Adipocyte (in vitro differentiated cells): ENCODE measurements around the gene SPTBN2.

ENCODE experiments used
- DNase-seq: peaks from one replicate; pipeline ENCODE4 v3.0.0-alpha.2; 2015; ENCODE audit warnings: low read depth
- H3K27me3 ChIP-seq: replicated peaks from 2 replicates; pipeline ENCODE4 v1.7.0; 2013; ENCODE audit warnings: mild to moderate bottlenecking, low read length, moderate library complexity; ENCODE audit not compliant: control insufficient read depth, insufficient read depth
- H3K36me3 ChIP-seq: 2 replicates; pipeline ENCODE4 v1.7.0; 2013; ENCODE audit warnings: low read length, mild to moderate bottlenecking, moderate library complexity; ENCODE audit not compliant: control insufficient read depth, insufficient read depth, severe bottlenecking
- H3K4me1 ChIP-seq: 2 replicates; pipeline ENCODE4 v1.7.0; 2013; ENCODE audit warnings: mild to moderate bottlenecking, low read length, moderate library complexity; ENCODE audit not compliant: control insufficient read depth, insufficient read depth
- H3K4me3 ChIP-seq: 2 replicates; pipeline ENCODE4 v1.7.0; 2013; ENCODE audit warnings: mild to moderate bottlenecking, low read length, moderate library complexity
- H3K9ac ChIP-seq: 2 replicates; pipeline ENCODE4 v1.7.0; 2013; ENCODE audit warnings: mild to moderate bottlenecking, low read length, moderate library complexity
- H3K9me3 ChIP-seq: 2 replicates; pipeline ENCODE4 v1.7.0; 2013; ENCODE audit warnings: mild to moderate bottlenecking, low read length, moderate library complexity; ENCODE audit not compliant: control insufficient read depth

SPTBN2 gene

DNA sequence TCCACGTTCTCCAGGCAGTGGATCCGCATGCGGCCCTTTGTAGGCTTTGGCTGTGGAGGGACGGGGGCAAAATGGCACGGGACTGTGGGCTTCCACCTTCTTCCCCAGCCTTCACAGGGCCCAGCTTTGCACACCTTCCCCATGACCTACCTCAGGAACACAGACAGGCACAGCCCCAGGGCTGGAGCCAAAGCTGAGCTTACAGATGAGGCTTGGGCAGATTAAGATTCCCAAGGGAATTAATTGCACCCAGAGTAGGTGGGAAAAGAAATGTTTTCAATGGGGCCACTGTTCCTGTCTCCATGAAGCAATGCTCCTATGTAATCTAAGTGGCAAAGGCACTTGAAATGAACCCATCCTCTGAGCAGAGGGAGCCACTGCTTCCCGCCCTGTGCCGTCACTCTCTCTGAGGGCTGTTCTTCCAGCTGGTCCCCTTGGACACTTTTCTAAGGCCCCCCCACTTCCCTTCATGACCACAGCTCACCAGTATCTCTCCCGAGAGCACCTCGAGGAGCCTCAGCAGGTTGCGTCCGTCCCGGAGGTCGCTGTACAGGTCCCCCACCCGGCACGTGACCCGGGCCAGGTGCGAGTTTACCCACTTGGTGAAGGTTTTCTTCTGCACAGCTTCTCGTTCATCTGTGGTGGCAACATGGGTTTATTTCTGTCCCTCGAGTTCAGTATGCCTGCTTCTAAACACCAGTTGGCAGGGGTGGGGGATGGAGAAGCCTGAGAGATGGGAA, 13.5 kb downstream of the SPTBN2 start:
- peaks cover 55% of the 10 kb centered on the region for H3K27me3 ChIP-seq
- no peak overlapping the region for H3K4me3 ChIP-seq
- DNase-seq, result no peak
- no peak overlapping the region for H3K9ac ChIP-seq
- H3K36me3 ChIP-seq, result no peaks in the 10 kb centered on the region
- no peaks in the 10 kb centered on the region for H3K9me3 ChIP-seq
- H3K4me1 ChIP-seq, result no peaks in the 10 kb centered on the region

DNA sequence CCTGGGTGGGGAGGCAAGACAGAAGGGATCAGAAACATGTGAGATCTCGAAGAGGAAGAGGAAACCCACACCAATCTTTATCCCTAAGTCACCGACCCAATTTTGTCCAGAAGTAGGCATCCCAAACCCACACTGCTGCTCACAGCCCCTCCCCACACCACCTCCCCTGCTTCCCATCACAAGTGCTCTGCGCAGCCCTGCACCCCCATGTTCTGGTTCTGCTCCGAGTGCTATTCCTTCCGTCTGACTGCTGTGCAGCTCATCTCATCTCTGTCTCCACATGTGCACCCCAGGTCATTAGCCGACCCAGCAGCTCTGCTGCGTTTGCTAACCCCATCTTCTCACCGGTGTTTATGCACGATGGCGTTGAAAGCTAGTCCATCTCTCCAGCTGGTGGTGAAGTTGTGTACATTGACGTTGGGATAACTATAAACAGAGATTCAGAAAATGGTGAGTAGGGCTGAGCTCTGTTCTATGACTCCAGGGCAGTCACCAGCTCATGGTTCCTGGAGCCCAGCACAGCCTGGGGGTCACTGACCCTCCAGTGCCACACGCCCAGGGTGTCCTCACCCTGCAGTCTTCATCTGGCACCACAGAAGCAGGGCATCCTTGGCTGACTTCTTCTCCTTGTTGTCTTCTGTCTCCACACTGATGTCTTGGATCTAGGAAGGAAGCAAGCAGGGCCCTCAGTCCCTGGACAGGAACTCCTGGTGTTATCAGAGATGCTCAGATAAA, 15.1 kb downstream of the SPTBN2 start:
- DNase-seq, result no peak

DNA sequence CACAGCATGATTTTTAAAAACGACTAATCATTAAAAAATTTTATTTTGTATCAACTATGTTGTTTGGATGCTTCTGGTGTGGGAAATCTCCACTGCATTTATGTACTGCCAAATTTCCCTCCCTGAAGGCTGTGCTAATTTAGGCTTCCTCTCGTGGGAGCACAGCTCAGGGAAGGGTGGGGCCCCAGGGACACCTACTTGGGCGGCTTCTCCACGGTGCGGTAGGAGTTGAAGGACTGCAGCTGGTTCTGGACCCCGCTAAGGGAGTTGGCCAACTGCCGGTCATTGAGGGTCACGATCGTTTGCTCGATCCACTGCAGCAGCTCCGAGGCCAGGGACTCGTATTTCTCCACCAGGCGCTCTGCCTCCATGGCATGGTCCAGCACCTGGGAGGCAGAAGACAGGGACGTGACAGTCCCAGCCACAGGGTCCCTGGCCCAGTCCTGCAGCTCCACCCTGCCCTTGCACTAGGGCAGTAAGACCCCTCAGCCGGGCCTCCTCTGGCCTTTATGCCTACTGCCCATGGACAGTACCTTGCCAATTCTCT, 18.6 kb downstream of the SPTBN2 start:
- Histone ChIP-seq H3K9me3 (no peaks in the 10 kb centered on the region), H3K36me3 (no peaks in the 10 kb centered on the region), H3K9ac (no peak overlapping the region), H3K4me1 (no peaks in the 10 kb centered on the region), H3K4me3 (no peak overlapping the region), H3K27me3 (peaks cover 25% of the 10 kb centered on the region)
- no peak for DNase-seq

More for the DNA sequence above, 15.1 kb downstream of the SPTBN2 start:
- H3K36me3 ChIP-seq, result no peaks in the 10 kb centered on the region
- H3K4me3 ChIP-seq, result no peak overlapping the region
- H3K4me1 ChIP-seq, result no peaks in the 10 kb centered on the region
- peaks cover 41% of the 10 kb centered on the region for H3K27me3 ChIP-seq
- no peak overlapping the region for H3K9ac ChIP-seq
- no peaks in the 10 kb centered on the region for H3K9me3 ChIP-seq

DNA sequence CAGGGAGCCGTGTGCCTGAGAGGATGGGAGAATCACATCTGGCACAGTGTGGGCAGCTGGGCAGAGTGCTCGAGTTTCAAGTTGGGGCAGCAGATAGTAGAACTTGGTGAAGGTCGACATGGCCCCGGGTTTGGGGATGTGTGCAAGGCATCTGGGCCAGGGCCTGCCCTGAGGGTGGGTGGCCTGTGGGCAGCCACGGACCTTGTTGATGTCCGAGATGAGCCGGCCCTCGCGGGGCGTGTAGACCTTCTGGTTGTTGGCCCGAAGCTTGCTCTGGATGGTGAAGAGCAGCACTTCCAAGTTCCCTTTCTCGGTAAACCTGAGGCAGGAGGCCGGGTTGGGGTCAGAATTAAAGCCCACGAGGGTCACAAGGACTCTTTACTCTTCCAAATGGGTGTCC, 20.3 kb downstream of the SPTBN2 start:
- no peak overlapping the region for H3K9ac ChIP-seq
- no peaks in the 10 kb centered on the region for H3K36me3 ChIP-seq
- no peak overlapping the region for H3K4me3 ChIP-seq
- peaks cover 13% of the 10 kb centered on the region for H3K27me3 ChIP-seq
- no peaks in the 10 kb centered on the region for H3K4me1 ChIP-seq
- H3K9me3 ChIP-seq, result no peaks in the 10 kb centered on the region
- DNase-seq, result no peak

DNA sequence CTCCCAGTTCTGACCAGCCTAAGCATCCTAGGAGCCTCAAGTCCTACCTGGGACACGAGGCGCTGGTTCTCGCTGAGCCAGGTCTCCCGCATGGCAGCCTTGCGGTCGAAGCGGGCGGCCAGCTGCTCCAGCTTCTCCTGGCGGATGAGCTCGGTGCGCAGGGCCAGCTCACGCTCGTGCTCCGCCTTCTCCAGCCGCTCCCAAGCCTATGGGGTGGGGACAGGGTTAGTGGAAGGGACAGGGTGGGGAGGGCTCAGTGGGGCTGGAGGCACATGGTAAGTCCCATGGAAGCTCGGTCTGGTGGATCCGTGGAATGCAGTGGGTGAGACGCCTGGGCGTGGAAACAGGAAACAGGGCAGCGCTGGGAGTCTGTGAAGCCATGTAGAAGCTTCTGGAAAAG, 20.9 kb downstream of the SPTBN2 start:
- H3K36me3 ChIP-seq, result no peaks in the 10 kb centered on the region
- DNase-seq, result no peak
- H3K9ac ChIP-seq, result no peak overlapping the region
- H3K9me3 ChIP-seq, result no peaks in the 10 kb centered on the region
- peaks cover 9% of the 10 kb centered on the region for H3K27me3 ChIP-seq
- no peaks in the 10 kb centered on the region for H3K4me1 ChIP-seq
- no peak overlapping the region for H3K4me3 ChIP-seq

DNA sequence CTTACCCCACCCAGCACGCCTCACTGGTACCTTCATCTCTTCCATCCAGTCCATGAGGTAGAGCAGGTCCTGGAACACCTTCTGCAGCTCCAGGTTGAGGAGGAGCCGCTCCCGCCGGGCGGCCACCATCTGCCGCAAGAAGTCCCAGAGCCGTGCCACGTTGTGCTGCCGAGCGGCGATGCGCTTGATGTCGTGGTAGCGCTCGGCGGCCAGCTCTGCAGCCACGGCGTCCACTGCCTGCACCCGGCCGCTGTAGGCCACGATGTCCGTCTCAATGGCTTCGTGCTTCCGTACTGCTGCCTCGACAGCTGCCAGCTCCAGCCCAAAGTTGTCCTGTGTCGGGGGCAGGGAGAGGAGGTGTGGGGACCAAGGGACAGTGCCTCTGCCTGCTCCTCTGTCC, 21.5 kb downstream of the SPTBN2 start:
- H3K4me3 ChIP-seq, result no peak overlapping the region
- H3K9me3 ChIP-seq, result no peaks in the 10 kb centered on the region
- H3K4me1 ChIP-seq, result no peaks in the 10 kb centered on the region
- no peak for DNase-seq
- no peak overlapping the region for H3K9ac ChIP-seq
- H3K36me3 ChIP-seq, result no peaks in the 10 kb centered on the region
- H3K27me3 ChIP-seq, result peaks cover 3% of the 10 kb centered on the region

DNA sequence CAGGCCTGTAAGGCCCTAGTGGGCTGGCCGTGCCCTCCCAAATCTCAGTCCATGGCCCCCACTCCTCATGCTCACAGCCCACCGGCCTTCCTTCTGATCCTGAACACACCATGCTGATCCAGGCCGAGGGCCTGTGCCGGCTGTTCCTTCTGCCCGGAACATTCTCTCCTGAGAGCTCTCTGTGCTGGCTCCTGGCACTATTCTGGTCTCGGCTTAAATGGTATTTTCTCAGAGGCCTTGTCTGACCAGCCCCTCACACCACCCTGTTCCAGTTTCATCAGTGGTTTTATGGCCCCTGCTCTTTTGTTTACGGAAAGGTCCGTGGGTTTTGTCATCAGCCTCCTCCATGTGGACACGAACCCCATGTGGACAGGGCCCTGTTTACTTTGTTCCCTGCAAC, 22.0 kb downstream of the SPTBN2 start:
- H3K9ac ChIP-seq, result no peak overlapping the region
- H3K4me1 ChIP-seq, result no peaks in the 10 kb centered on the region
- peaks cover 3% of the 10 kb centered on the region for H3K27me3 ChIP-seq
- H3K36me3 ChIP-seq, result no peaks in the 10 kb centered on the region
- no peak overlapping the region for H3K4me3 ChIP-seq
- H3K9me3 ChIP-seq, result no peaks in the 10 kb centered on the region
- no peak for DNase-seq

DNA sequence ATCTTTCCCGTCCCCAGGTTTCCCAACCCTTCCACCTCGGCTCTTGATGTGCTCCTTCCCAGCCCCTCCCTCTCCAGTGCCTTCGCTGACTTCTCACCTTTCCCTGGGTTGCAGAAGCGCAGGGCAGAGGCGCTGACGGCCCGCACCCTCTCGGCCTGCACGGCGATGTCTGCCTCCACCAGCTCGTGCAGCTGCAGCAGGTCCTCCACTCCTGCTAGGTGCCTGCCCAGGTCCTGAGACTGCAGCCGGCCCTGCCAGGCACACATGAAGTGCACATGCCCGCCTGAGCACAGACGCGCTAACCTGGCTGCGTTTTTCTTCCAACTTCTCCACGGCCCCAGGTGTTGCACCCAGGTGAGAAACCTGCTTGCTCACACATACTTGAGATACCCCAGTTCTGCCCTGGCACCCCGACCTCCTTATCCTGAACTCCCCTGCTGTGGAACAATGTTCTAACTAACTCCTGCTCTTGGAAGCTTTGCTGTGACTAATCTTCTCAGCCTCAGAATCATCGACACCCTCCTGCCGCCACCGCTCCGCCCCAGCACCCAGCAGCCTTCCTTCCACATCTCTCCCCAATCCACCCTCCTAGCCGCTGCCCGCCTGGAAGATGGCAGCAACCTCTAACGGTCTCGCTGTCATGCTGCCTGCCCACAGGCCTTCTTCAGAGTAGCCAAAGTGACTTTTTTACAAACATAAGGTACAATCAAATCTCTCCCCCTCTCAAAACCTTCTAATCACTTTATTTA, 23.3 kb downstream of the SPTBN2 start:
- no peak for DNase-seq
- Histone ChIP-seq H3K9me3 (no peaks in the 10 kb centered on the region), H3K4me1 (no peaks in the 10 kb centered on the region), H3K27me3 (peaks cover 2% of the 10 kb centered on the region), H3K9ac (no peak overlapping the region), H3K4me3 (no peak overlapping the region), H3K36me3 (no peaks in the 10 kb centered on the region)

DNA sequence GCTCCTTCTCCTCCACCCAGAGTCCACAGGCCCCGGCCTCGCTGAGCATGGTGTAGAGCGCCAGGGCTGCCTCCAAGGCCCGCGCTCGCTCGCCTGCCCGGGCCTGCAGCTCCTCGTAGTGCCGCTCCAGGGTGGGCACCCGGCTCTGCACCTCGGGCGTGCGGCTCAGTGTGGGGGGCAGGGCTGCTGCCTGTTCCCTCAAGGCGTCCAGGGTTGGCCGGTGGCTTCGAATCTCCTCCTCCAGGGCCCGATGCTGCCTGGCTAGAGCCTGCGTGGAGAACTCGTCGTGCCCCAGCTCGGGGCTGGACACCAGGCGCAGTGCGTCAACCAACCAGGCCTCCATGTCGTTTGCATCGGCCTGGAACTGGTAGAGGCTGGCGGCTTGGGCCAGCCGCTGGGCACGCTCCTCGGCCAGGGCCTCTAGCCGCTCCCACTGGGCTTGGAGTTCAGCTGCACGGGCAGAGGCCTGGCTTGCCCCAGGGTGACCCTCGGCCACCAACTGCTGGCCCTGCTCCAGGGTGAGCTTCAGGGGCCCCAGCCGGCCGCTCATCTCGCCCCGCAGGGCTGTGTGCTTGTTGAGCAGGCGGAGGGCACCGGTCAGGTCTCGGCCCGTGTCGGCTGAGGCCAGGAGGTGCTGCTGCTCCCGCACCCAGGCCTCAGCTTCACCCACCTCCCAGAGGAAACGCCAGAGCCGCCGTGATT, 24.2 kb downstream of the SPTBN2 start:
- Histone ChIP-seq H3K4me3 (no peak overlapping the region), H3K9ac (no peak overlapping the region), H3K27me3 (no peaks in the 10 kb centered on the region), H3K36me3 (no peaks in the 10 kb centered on the region), H3K4me1 (no peaks in the 10 kb centered on the region), H3K9me3 (peaks cover 1% of the 10 kb centered on the region)
- no peak for DNase-seq

DNA sequence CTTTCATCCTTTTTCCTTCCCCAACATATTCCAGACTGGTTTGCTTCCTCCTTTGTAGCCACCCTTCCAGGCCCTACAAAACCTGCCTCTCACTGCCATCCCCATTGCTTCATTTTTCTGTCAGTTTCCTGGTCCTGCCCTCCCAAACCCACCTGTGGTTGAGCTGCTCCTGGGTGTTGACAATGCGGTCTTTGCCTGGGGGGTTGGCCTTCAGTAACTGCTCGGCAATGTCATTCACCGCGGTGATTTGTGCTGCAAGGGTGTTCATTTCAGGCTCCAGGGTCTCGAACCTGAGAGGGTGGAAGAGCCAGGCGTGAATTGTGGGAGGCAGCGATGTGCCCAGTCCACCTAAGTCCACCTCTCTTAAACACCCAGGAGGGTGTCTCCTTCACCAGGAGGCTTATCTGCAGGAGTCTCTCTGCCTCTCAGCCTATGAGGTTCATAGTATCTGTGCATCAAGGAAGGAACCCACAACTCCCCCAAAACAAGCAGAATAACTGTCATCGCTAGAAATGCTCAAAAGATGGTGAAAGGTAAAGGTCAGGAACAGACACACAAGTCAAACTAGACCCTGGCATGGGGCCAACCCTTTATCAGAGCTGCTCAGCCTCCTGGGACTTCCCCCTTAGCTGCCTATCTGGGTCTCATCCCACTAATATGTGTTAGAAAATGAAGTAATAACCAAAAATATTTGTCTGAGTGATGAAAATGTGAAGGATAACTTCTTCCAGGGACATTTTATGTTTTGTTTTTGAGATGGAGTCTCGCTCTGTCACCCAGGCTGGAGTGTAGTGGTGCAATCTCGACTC, 27.4 kb downstream of the SPTBN2 start:
- Histone ChIP-seq H3K27me3 (no peaks in the 10 kb centered on the region), H3K9me3 (peaks cover 9% of the 10 kb centered on the region), H3K4me3 (no peak overlapping the region), H3K9ac (no peak overlapping the region), H3K36me3 (no peaks in the 10 kb centered on the region), H3K4me1 (no peaks in the 10 kb centered on the region)
- DNase-seq, result no peak
